ENCODE results near the gene TMEM203. TPM values are rescaled to one million over a fixed set of nuclear protein-coding genes. Genes with fewer than 3 reads are reported as not detected.

Gene TMEM203
- total RNA-seq, 1 donor from 2014 or later, result 32.5 TPM

Small RNA genes lying within 50 kb of the gene (small RNA-seq; reads per million reads assigned to genes)
- not detected for gene MIR3621 (ENCODE audit: low replicate concordance)

Other genes with a start within 250 kb of the TMEM203 start
- 43.3 TPM for gene PTGDS, start 228.1 kb downstream of the TMEM203 start, total RNA-seq
- gene LCNL1, start 222.7 kb downstream of the TMEM203 start, total RNA-seq, result 0.41 TPM
- 28.0 TPM for gene PAXX, start 213.2 kb downstream of the TMEM203 start, total RNA-seq
- gene CLIC3, start 209.1 kb downstream of the TMEM203 start, total RNA-seq, result 2.5 TPM
- 39.4 TPM for gene ABCA2, start 177.4 kb downstream of the TMEM203 start, total RNA-seq
- gene FUT7, start 173.6 kb downstream of the TMEM203 start, total RNA-seq, result 0.35 TPM
- 28.6 TPM for gene NPDC1, start 159.5 kb downstream of the TMEM203 start, total RNA-seq
- gene ENTPD2, start 151.6 kb downstream of the TMEM203 start, total RNA-seq, result 3.6 TPM
- gene SAPCD2, start 135.1 kb downstream of the TMEM203 start, total RNA-seq, result 7.2 TPM
- 11.2 TPM for gene UAP1L1, start 128.1 kb downstream of the TMEM203 start, total RNA-seq
- gene MAN1B1, start 118.7 kb downstream of the TMEM203 start, total RNA-seq, result 54.5 TPM
- gene DPP7, start 90.9 kb downstream of the TMEM203 start, total RNA-seq, result 20.4 TPM
- gene GRIN1, start 66.5 kb downstream of the TMEM203 start, total RNA-seq, result 0.47 TPM
- 0.35 TPM for gene LRRC26, start 35.6 kb downstream of the TMEM203 start, total RNA-seq
- gene TMEM210, start 33.6 kb downstream of the TMEM203 start, total RNA-seq, result not detected
- 44.7 TPM for gene ANAPC2, start 17.1 kb downstream of the TMEM203 start, total RNA-seq
- gene SSNA1, start 17.0 kb downstream of the TMEM203 start, total RNA-seq, result 35.3 TPM
- 8.2 TPM for gene TPRN, start 4.9 kb downstream of the TMEM203 start, total RNA-seq
- 10.3 TPM for gene NDOR1, start 52 bp upstream of the TMEM203 start, total RNA-seq
- 4.1 TPM for gene RNF208, start 16.6 kb upstream of the TMEM203 start, total RNA-seq
- gene CYSRT1, start 19.5 kb upstream of the TMEM203 start, total RNA-seq, result 0.76 TPM
- 0.70 TPM for gene RNF224, start 21.9 kb upstream of the TMEM203 start, total RNA-seq
- 3.0 TPM for gene SLC34A3, start 25.3 kb upstream of the TMEM203 start, total RNA-seq
- 172 TPM for gene TUBB4B, start 35.6 kb upstream of the TMEM203 start, total RNA-seq
- gene STPG3, start 45.6 kb upstream of the TMEM203 start, total RNA-seq, result not detected
- 48.3 TPM for gene NELFB, start 49.7 kb upstream of the TMEM203 start, total RNA-seq
- gene TOR4A, start 72.1 kb upstream of the TMEM203 start, total RNA-seq, result 12.5 TPM
- 10.1 TPM for gene NRARP, start 96.6 kb upstream of the TMEM203 start, total RNA-seq
- gene EXD3, start 217.5 kb upstream of the TMEM203 start, total RNA-seq, result 32.1 TPM
- gene NOXA1, start 217.7 kb upstream of the TMEM203 start, total RNA-seq, result 5.3 TPM
- gene ENTPD8, start 235.7 kb upstream of the TMEM203 start, total RNA-seq, result 1.1 TPM

All from metanephros (tissue), 2 donors.